ENCODE results near the gene KLHL29. TPM values are rescaled to one million over a fixed set of nuclear protein-coding genes. Genes with fewer than 3 reads are reported as not detected.

Gene KLHL29
- total RNA-seq, 1 donor from 2014 or later = 36.5 TPM

GRCh38 chr2:23381084-23381483, 3.9 kb upstream of the KLHL29 start:
- no peak overlapping the region for H3K4me3 Mint-ChIP-seq (ENCODE audit: unreplicated experiment)
- peaks cover 11% of the 10 kb centered on the region for H3K4me1 Mint-ChIP-seq (ENCODE audit: low read depth, unreplicated experiment)
- no peak overlapping the region for H3K27ac Mint-ChIP-seq (ENCODE audit: unreplicated experiment)
- H3K36me3 Mint-ChIP-seq (ENCODE audit: unreplicated experiment) = no peaks in the 10 kb centered on the region
- no peak for DNase-seq
- peaks cover 8% of the 10 kb centered on the region for H3K9me3 Mint-ChIP-seq (ENCODE audit: unreplicated experiment)
- H3K27me3 Mint-ChIP-seq (ENCODE audit: unreplicated experiment) = peaks cover 8% of the 10 kb centered on the region
- TF ChIP-seq CTCF (IDR thresholded peaks at IDR 0.05; ENCODE audit: partially characterized antibody, unreplicated experiment) = no peak

- Mint-ChIP-seq H3K27ac (ENCODE audit: unreplicated experiment) (no peak overlapping the region), H3K9me3 (ENCODE audit: unreplicated experiment) (peaks cover 10% of the 10 kb centered on the region), H3K36me3 (ENCODE audit: unreplicated experiment) (no peaks in the 10 kb centered on the region), H3K4me1 (ENCODE audit: low read depth, unreplicated experiment) (peaks cover 11% of the 10 kb centered on the region), H3K4me3 (ENCODE audit: unreplicated experiment) (no peak overlapping the region), H3K27me3 (ENCODE audit: unreplicated experiment) (peaks cover 11% of the 10 kb centered on the region)
- TF ChIP-seq CTCF (IDR thresholded peaks at IDR 0.05; ENCODE audit: partially characterized antibody, unreplicated experiment) = no peak
- DNase-seq = no peak
Measured at GRCh38 chr2:23381485-23381884, 3.5 kb upstream of the KLHL29 start.

GRCh38 chr2:23383100-23383499, 1.9 kb upstream of the KLHL29 start:
- no peaks in the 10 kb centered on the region for H3K36me3 Mint-ChIP-seq (ENCODE audit: unreplicated experiment)
- peaks cover 14% of the 10 kb centered on the region for H3K4me1 Mint-ChIP-seq (ENCODE audit: low read depth, unreplicated experiment)
- no peak overlapping the region for H3K27ac Mint-ChIP-seq (ENCODE audit: unreplicated experiment)
- DNase-seq = no peak
- H3K27me3 Mint-ChIP-seq (ENCODE audit: unreplicated experiment) = peaks cover 11% of the 10 kb centered on the region
- H3K4me3 Mint-ChIP-seq (ENCODE audit: unreplicated experiment) = no peak overlapping the region
- H3K9me3 Mint-ChIP-seq (ENCODE audit: unreplicated experiment) = peaks cover 12% of the 10 kb centered on the region
- TF ChIP-seq CTCF (IDR thresholded peaks at IDR 0.05; ENCODE audit: partially characterized antibody, unreplicated experiment) = no peak

GRCh38 chr2:23385351-23385747, 370 bp downstream of the KLHL29 start:
- Mint-ChIP-seq H3K9me3 (ENCODE audit: unreplicated experiment) (peaks cover 12% of the 10 kb centered on the region), H3K27me3 (ENCODE audit: unreplicated experiment) (peaks cover 13% of the 10 kb centered on the region), H3K4me3 (ENCODE audit: unreplicated experiment) (no peak overlapping the region), H3K27ac (ENCODE audit: unreplicated experiment) (no peak overlapping the region), H3K36me3 (ENCODE audit: unreplicated experiment) (no peaks in the 10 kb centered on the region), H3K4me1 (ENCODE audit: low read depth, unreplicated experiment) (peaks cover 19% of the 10 kb centered on the region)
- peak; percentile 72 for DNase-seq
- TF ChIP-seq CTCF (IDR thresholded peaks at IDR 0.05; ENCODE audit: partially characterized antibody, unreplicated experiment) = no peak

- Mint-ChIP-seq H3K27me3 (ENCODE audit: unreplicated experiment) (peaks cover 13% of the 10 kb centered on the region), H3K27ac (ENCODE audit: unreplicated experiment) (peak overlapping the region; percentile 52), H3K4me3 (ENCODE audit: unreplicated experiment) (peak overlapping the region; percentile 97), H3K4me1 (ENCODE audit: low read depth, unreplicated experiment) (peaks cover 17% of the 10 kb centered on the region), H3K9me3 (ENCODE audit: unreplicated experiment) (peaks cover 12% of the 10 kb centered on the region), H3K36me3 (ENCODE audit: unreplicated experiment) (no peaks in the 10 kb centered on the region)
- no peak for TF ChIP-seq CTCF (IDR thresholded peaks at IDR 0.05; ENCODE audit: partially characterized antibody, unreplicated experiment)
- peak; percentile 41 for DNase-seq
Measured at GRCh38 chr2:23385748-23386338, 864 bp downstream of the KLHL29 start.
